PC-3 (cell line): ENCODE measurements around the gene CANT1. TPM values are rescaled to one million over a fixed set of nuclear protein-coding genes. Genes with fewer than 3 reads are reported as not detected.

Experiments used
- ATAC-seq: fragments of 200-7000 bp; cut with Tn5 transposase; 2 replicates; pipeline ENCODE4 v1.9.1; 2020; ENCODE audit warnings: mild to moderate bottlenecking, moderate library complexity
- BruUV-seq: library from RNA; stranded (reverse); fragments of 400-500 nt; replicated peaks from 2 replicates; lab custom pipeline; 2021; lab: Mats Ljungman, UMichigan
- CTCF ChIA-PET: fragments of 300-600 bp; sonication (Branson Sonifier 250); formaldehyde crosslinking; loops from one replicate; lab custom pipeline; 2022; ENCODE audit warnings: antibody characterized with exemption; lab: Charles Lee
- POLR2A ChIA-PET: fragments of 300-600 bp; sonication (Branson Sonifier 250); formaldehyde crosslinking; loops from one replicate; lab custom pipeline; 2022; ENCODE audit warnings: antibody characterized with exemption; ENCODE audit not compliant: unreplicated experiment; lab: Charles Lee
- DNase-seq: peaks from one replicate; pipeline ENCODE4 v3.0.0-alpha.2; 2015
- H2AFZ ChIP-seq: fragments of 300-600 bp; sonication (generic); 2 replicates; pipeline ENCODE4 v1.6.0; 2016; ENCODE audit warnings: antibody characterized with exemption, low read length
- H3F3A ChIP-seq: fragments of 300-600 bp; sonication (generic); one replicate; pipeline ENCODE4 v1.6.0; 2017; ENCODE audit warnings: antibody characterized with exemption, low read length, control low read depth, mild to moderate bottlenecking; ENCODE audit not compliant: unreplicated experiment
- H3K27ac ChIP-seq: fragments of 300-600 bp; sonication (generic); 2 replicates; pipeline ENCODE4 v1.5.1; 2016; ENCODE audit warnings: mild to moderate bottlenecking, low read length
- H3K27me3 ChIP-seq: fragments of 300-600 bp; sonication (generic); 2 replicates; pipeline ENCODE4 v1.6.1; 2016; ENCODE audit warnings: low read length, mixed read lengths
- H3K36me3 ChIP-seq: fragments of 300-600 bp; sonication (generic); 2 replicates; pipeline ENCODE4 v1.6.1; 2016; ENCODE audit warnings: low read depth, mixed run types, low read length, mixed read lengths
- H3K4me1 ChIP-seq: fragments of 300-600 bp; sonication (generic); 2 replicates; pipeline ENCODE4 v1.5.1; 2016; ENCODE audit warnings: low read length; ENCODE audit not compliant: insufficient read depth
- H3K4me2 ChIP-seq: fragments of 300-600 bp; sonication (generic); 2 replicates; pipeline ENCODE4 v1.6.0; 2016; ENCODE audit warnings: low read length
- H3K4me3 ChIP-seq: fragments of 300-600 bp; sonication (generic); 2 replicates; pipeline ENCODE4 v1.5.1; 2016; ENCODE audit warnings: mild to moderate bottlenecking, low read length, mixed read lengths
- H3K79me2 ChIP-seq: fragments of 300-600 bp; sonication (generic); 2 replicates; pipeline ENCODE4 v1.6.1; 2017; ENCODE audit warnings: low read length, mixed read lengths
- H3K9ac ChIP-seq: fragments of 300-600 bp; sonication (generic); 2 replicates; pipeline ENCODE4 v1.6.0; 2016; ENCODE audit warnings: mild to moderate bottlenecking, low read length
- H3K9me2 ChIP-seq: fragments of 300-600 bp; sonication (generic); replicated peaks from 2 replicates; pipeline ENCODE4 v1.6.1; 2016; ENCODE audit warnings: mixed run types, low read length, mixed read lengths
- H3K9me3 ChIP-seq: fragments of 300-600 bp; sonication (generic); 2 replicates; pipeline ENCODE4 v1.6.1; 2016; ENCODE audit warnings: low read length, mixed read lengths
- H4K20me1 ChIP-seq: fragments of 300-600 bp; sonication (generic); 2 replicates; pipeline ENCODE4 v1.6.1; 2016; ENCODE audit warnings: low read length, mixed read lengths
- EZH2 ChIP-seq: fragments of 300-600 bp; sonication (generic); IDR thresholded peaks from one replicate; pipeline ENCODE4 v1.6.1; 2017; ENCODE audit warnings: antibody characterized with exemption, mild to moderate bottlenecking, low read length; ENCODE audit not compliant: unreplicated experiment
- EZH2phosphoT487 ChIP-seq: fragments of 300-600 bp; sonication (generic); IDR thresholded peaks from 2 replicates; pipeline ENCODE4 v1.6.1; 2018; ENCODE audit warnings: mild to moderate bottlenecking, antibody characterized with exemption, low read length, borderline replicate concordance
- intact Hi-C: fragments of 100-400 bp; cut with micrococcal nuclease; formaldehyde crosslinking; loops from 2 replicates; pipeline ENCODE4 v1.9.0; 2023
- total RNA-seq: library from RNA; depleted of rRNA; stranded (reverse); fragments of >200 nt; gene quantifications from 2 replicates; pipeline ENCODE4 v1.2.3, GENCODE V29; 2014; rRNA removed
- TF ChIP-seq, protein P1 (sequence below): fragments of 300-600 bp; sonication (generic); conservative IDR thresholded peaks from 2 replicates; pipeline ENCODE4 v1.5.1; 2017; ENCODE audit warnings: antibody characterized with exemption, low read depth, mild to moderate bottlenecking, low read length

The CANT1 gene
- total RNA-seq, 1 experiment from 2014 or later = 191 TPM

DNA sequence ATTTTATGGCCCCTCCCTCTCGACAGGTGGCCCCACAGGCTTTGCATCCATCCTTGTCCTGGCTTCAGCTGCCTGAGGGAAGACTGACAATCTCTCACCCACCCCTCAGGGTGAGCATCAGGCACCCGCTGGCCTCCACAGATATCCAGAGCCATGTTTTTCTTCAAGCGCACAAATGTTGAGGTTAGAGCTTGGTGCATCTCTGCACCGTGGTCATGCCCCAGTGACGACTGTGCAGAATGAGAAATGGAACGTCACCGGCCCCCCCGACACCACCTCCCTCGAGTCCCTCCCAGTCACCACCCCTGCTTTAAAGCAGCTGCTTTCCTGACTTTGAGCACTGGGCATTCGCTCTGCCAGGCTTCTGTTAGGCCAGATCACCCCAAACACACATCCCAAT, 64.6 kb downstream of the CANT1 start:
- POLR2A ChIA-PET = no interaction called here
- no peaks in the 10 kb centered on the region; the same call in 1 of the 2 replicates for H3K9me3 ChIP-seq
- H3K4me1 ChIP-seq = no peaks in the 10 kb centered on the region
- no peaks in the 10 kb centered on the region for H3F3A ChIP-seq
- ATAC-seq (no peak), DNase-seq (no peak)
- H2AFZ ChIP-seq = no peak overlapping the region
- H4K20me1 ChIP-seq = no peaks in the 10 kb centered on the region
- H3K4me3 ChIP-seq = no peak overlapping the region
- no TSS peak for BruUV-seq
- no peaks in the 10 kb centered on the region for H3K27me3 ChIP-seq
- no peak overlapping the region for H3K9ac ChIP-seq
- CTCF ChIA-PET = no interaction called here
- no peaks in the 10 kb centered on the region for H3K36me3 ChIP-seq
- no peak for TF ChIP-seq EZH2phosphoT487
- TF ChIP-seq EZH2 = no peak
- TF ChIP-seq, protein P1, sequence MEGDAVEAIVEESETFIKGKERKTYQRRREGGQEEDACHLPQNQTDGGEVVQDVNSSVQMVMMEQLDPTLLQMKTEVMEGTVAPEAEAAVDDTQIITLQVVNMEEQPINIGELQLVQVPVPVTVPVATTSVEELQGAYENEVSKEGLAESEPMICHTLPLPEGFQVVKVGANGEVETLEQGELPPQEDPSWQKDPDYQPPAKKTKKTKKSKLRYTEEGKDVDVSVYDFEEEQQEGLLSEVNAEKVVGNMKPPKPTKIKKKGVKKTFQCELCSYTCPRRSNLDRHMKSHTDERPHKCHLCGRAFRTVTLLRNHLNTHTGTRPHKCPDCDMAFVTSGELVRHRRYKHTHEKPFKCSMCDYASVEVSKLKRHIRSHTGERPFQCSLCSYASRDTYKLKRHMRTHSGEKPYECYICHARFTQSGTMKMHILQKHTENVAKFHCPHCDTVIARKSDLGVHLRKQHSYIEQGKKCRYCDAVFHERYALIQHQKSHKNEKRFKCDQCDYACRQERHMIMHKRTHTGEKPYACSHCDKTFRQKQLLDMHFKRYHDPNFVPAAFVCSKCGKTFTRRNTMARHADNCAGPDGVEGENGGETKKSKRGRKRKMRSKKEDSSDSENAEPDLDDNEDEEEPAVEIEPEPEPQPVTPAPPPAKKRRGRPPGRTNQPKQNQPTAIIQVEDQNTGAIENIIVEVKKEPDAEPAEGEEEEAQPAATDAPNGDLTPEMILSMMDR = no peak
- H3K9me2 ChIP-seq = no peaks in the 10 kb centered on the region
- H3K27ac ChIP-seq = no peak overlapping the region
- H3K4me2 ChIP-seq = no peak overlapping the region
- H3K79me2 ChIP-seq = no peaks in the 10 kb centered on the region
- intact Hi-C loops = no loop called here

DNA sequence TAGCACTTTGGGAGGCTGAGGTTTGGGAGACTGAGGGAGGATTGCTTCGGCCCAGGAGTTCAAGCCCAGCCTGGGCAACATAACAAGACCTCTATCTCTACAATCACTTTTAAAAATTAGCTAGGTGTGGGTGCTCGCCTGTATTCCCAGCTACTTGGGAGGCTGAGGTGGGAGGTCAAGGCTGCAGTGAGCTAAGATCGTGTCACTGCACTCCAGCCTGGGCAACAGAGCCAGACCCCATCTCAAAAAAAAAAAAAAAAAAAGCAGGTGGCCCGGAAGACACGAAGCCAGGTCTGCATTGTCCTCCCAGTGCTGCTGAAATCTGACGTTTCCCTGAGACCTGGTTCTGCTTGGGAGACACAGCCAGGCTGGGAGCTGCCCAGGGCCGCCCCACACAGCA, 65.5 kb downstream of the CANT1 start:
- H3K9me3 ChIP-seq = no peaks in the 10 kb centered on the region
- intact Hi-C loops = no loop called here
- no peak overlapping the region for H3K27ac ChIP-seq
- H3K9ac ChIP-seq = no peak overlapping the region
- H3K36me3 ChIP-seq = no peaks in the 10 kb centered on the region
- H3K4me2 ChIP-seq = no peak overlapping the region
- no TSS peak for BruUV-seq
- CTCF ChIA-PET = interaction anchor here (0.6 kb wide), 1 partner anchor 740 kb away, joined by 4 read pairs; no protein-coding TSS in a partner anchor
- POLR2A ChIA-PET = no interaction called here
- no peak overlapping the region for H3K4me3 ChIP-seq
- no peaks in the 10 kb centered on the region for H3F3A ChIP-seq
- DNase-seq (no peak), ATAC-seq (no peak)
- H4K20me1 ChIP-seq = no peaks in the 10 kb centered on the region
- H3K27me3 ChIP-seq = no peaks in the 10 kb centered on the region
- H3K9me2 ChIP-seq = no peaks in the 10 kb centered on the region
- H3K79me2 ChIP-seq = no peaks in the 10 kb centered on the region
- TF ChIP-seq EZH2phosphoT487 = no peak
- TF ChIP-seq, protein P1 = no peak
- no peak for TF ChIP-seq EZH2
- H3K4me1 ChIP-seq = peaks cover 6% of the 10 kb centered on the region; the same call in 1 of the 2 replicates
- H2AFZ ChIP-seq = no peak overlapping the region

Other genes with a start within 250 kb of the CANT1 start
- gene CYTH1, start 227.5 kb downstream of the CANT1 start, total RNA-seq = 29.7 and 37.7 TPM in 2 replicates
- gene USP36, start 168.9 kb downstream of the CANT1 start, total RNA-seq = 37.5 and 41.8 TPM in 2 replicates
- 1.8 and 2.4 TPM in 2 replicates for gene CEP295NL, start 106.6 kb downstream of the CANT1 start, total RNA-seq
- 60.1 and 62.5 TPM in 2 replicates for gene TIMP2, start 84.4 kb downstream of the CANT1 start, total RNA-seq
- 72.4 and 121 TPM in 2 replicates for gene LGALS3BP, start 29.8 kb downstream of the CANT1 start, total RNA-seq
- 18.6 and 21.0 TPM in 2 replicates for gene C1QTNF1, start 14.4 kb upstream of the CANT1 start, total RNA-seq
- gene ENGASE, start 65.1 kb upstream of the CANT1 start, total RNA-seq = 34.5 and 58.1 TPM in 2 replicates